TTC549 (cell line): ENCODE measurements around the gene CLK2.
A peak's percentile ranks its signal among the peaks of the same experiment; 100 is the strongest.

Experiments
- FAIRE-seq: peaks from 2 replicates; lab custom pipeline; 2012; peaks lifted over from hg19 to GRCh38; lab: Jason Lieb, UNC

Gene CLK2

GRCh38 chr1:155273343-155274245 is at the start of gene CLK2:
TSS of gene CLK2 (minus strand) at chr1:155273504. CDS start at chr1:155270977, 2,527 bp downstream.
- peak; percentile 92 for FAIRE-seq

DNA sequence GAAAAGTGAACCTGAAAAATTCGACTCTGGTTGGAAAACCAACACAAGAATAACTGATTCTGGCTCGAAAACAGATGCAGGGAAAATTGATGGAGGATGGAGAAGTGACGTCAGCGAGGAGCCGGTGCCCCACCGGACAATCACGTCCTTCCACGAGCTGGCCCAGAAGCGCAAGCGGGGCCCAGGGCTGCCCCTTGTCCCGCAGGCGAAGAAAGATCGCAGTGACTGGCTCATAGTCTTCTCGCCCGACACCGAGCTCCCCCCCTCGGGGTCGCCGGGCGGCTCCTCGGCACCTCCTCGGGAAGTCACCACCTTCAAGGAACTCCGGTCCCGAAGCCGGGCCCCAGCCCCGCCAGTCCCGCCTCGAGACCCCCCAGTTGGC is 49.3 kb upstream of the CLK2 start:
- no peak for FAIRE-seq

DNA sequence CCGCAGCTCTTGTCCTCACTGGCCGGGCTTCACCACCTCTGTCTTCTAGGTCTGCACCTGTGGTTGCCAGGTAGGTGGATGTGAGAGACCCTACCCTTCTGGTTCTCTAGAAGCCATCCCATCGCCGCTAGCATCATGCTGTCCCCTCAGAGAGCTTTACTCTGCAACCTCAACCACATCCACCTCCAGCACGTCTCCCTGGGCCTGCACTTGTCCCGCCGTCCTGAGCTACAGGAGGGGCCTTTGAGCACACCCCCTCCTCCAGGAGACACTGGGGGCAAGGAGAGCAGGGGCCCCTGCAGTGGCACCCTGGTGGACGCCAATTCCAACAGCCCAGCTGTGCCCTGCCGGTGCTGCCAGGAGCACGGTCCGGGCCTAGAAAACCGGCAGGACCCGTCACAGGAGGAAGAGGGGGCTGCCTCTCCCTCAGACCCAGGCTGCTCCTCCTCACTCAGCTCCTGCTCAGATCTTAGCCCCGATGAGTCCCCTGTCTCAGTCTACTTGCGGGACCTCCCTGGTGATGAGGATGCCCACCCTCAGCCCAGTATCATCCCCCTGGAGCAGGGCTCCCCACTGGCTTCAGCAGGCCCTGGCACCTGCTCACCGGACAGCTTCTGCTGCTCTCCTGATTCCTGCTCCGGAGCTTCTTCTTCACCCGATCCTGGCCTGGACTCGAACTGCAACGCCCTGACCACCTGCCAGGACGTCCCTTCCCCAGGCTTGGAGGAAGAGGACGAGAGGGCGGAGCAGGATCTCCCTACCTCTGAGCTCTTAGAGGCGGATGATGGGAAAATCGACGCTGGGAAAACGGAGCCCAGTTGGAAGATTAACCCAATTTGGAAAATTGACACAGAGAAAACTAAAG is 48.6 kb upstream of the CLK2 start:
- FAIRE-seq = no peak

GRCh38 chr1:155320661-155321617 is 47.6 kb upstream of the CLK2 start, which contains the start of gene RUSC1:
TSS of gene RUSC1 (plus strand) at chr1:155320894. CDS start at chr1:155321774, 880 bp downstream.
- no peak for FAIRE-seq

- no peak for FAIRE-seq
Measured at GRCh38 chr1:155320252-155320651, 46.9 kb upstream of the CLK2 start.

DNA sequence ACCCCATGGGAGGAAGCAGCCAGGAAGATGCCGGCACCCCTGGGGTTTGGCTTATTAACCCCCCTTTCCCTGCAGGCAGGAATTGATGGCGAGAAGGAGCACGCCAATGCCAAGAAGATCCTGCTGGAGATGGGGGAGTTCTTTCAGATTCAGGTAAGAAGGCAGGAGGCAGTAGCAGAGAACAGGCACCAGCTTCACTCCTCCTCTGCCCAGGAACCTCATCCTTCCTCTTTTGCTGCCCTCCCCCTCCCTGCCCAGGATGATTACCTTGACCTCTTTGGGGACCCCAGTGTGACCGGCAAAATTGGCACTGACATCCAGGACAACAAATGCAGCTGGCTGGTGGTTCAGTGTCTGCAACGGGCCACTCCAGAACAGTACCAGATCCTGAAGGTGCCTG is 46.2 kb upstream of the CLK2 start:
- FAIRE-seq = no peak

- FAIRE-seq = no peak
Measured at GRCh38 chr1:155318082-155318481, 44.8 kb upstream of the CLK2 start.

- FAIRE-seq = no peak
Measured at GRCh38 chr1:155316922-155317321, 43.6 kb upstream of the CLK2 start.

DNA sequence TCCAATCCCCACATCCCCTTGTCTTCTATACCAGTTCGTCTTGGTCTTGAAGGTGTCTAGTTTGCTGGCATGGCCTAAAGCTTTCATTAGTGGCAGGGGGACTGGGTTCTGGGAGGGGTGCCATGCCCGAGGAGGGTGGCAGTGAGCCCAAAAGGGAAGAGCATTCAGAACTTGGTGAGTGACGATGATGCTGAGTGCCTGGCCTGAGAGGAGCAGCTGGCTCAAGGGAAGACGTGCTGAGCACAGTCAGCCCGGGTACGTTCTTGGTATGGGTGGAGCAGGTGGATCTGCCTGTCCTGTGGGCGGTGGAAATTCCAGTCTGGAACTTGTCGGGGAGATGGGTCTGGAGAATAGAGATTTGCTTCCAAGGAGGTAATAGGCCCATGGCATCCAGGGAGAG is 40.0 kb upstream of the CLK2 start:
- no peak for FAIRE-seq

GRCh38 chr1:155309423-155310021 is 36.2 kb upstream of the CLK2 start:
- no peak for FAIRE-seq

DNA sequence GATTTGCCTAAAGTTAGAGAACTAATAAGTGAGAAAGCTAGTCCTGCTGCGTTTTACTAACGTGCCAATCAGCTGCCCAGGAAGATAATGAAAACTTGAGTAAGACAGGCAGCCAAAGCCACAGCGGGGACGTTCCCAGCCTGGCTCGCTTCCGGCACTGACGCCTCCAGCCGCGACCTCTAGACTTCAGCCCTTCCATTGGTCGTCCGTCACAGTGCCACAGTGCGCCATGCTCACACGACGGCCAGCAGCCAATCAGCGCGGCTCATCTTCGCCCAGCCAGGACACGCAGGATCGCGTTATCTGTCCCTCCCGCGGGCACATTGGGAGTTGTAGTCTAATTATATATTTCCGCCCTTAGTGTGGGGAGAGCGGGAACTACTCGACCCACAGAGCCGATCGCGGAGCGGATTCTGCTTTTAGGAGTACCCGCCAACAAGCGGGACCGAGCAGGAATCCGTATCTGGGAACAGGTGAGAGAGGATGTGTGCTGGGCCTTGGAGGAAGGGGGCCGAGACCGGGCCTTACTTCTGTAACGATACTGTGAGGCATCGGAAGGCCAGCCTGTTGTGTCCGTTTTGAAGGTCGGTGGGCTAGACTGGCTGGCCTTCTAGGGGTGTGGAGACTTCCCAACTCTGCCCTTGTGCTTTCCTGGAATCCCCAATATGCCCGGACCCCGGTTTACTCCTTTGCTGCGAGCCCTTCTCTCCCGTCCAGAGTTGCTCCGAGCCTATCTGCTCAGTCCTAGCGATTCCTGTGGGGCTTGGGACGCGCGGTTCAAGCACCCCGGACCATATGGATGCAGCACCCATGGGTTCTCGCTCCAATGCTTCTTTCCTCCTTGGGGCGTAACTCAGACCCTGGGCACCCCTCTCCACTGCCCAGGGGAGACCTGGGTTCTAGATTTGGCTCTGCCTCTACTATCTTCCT is 35.5 kb upstream of the CLK2 start, which contains the start of gene FDPS:
TSS of gene FDPS (plus strand) at position 374 of the 930 bp plus-strand sequence. CDS start 924 bp downstream, outside the sequence.
- peak; percentile 99 for FAIRE-seq

DNA sequence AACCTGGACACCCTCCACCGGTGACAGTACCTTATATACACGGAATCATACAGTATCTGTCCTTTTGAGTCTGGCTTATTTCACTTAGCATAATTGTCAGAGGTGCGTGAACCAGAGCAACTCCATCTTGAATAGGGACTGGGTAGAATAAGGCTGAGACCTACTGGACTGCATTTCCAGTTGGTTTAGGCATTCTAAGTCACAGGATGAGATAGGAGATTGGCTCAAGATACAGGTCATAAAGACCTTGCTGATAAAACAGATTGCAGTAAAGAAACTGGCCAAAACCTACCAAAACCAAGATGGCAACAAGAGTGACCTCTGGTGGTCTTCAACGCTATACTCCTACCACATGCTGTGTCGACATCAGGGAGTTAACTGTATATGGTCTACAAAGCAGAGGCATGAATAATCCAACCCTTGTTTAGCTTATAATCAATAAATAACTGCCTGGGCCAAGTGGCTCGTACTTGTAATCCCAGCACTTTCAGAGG is 34.0 kb upstream of the CLK2 start:
- FAIRE-seq = no peak

DNA sequence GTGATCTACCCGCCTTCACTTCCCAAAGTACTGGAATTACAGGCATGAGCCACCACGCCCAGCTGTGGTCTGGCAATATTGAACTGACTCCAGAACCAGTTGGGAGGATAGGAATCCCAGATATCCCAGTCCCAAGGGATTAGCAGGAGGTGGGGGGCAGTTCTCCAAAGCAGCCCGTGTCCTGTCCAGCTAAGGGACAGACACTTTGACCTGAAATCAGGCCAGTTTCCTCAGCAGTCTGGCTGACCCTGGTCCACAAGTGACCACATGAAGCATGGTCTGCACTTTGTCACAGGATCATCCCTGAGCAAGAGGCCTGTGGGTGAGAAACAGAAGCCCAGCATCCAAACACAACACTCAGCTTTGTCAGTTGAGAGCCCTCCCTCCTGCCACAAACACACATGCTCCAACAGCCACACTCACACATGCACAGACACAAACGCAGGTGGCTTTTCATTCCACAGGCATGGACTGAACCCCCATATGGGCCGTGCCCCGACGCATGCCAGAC is 32.6 kb upstream of the CLK2 start:
- no peak for FAIRE-seq

- no peak for FAIRE-seq
Measured at GRCh38 chr1:155304558-155305063, 31.3 kb upstream of the CLK2 start.

- no peak for FAIRE-seq
Measured at GRCh38 chr1:155301342-155301841, 28.1 kb upstream of the CLK2 start, which contains the start of gene PKLR. TSS of gene PKLR (minus strand) at chr1:155301438. CDS start at chr1:155301395, 43 bp downstream.

DNA sequence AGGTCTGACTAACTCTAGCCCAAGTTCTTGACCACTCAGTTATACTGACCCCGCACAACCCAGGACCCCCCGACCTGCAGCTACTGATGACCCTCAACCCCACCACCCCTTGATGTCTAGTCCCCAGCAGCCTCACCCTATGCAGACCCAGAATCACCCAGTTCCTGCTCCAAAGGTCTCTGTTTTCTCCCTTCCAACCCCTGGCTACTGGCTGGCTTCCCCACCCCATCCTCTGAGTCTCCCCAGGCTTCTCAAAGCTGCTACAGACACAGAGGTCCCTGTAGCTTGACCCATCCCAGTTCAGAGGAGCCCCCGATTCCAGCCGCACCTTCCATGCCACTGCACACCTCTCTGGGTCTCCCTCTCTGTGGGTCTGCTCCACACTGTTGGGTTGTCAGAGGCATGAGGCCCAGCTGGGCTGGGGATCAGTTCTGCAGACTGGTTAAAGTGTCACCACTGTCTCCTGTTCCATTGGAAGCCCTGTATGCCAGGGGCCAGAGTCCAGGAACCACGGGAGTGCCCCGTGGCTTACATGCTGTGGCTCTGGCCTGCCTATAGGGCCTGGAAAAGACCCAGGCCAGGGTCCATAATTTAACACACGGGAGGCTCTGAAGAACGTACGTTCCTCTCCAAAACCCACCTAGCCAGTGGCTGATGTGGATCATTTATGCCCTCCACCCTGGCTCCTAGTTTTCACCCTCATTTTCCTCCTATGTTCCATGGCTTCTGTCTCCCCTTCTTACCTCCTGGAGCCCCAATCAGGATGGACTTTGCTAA is 27.4 kb upstream of the CLK2 start:
- FAIRE-seq = no peak

DNA sequence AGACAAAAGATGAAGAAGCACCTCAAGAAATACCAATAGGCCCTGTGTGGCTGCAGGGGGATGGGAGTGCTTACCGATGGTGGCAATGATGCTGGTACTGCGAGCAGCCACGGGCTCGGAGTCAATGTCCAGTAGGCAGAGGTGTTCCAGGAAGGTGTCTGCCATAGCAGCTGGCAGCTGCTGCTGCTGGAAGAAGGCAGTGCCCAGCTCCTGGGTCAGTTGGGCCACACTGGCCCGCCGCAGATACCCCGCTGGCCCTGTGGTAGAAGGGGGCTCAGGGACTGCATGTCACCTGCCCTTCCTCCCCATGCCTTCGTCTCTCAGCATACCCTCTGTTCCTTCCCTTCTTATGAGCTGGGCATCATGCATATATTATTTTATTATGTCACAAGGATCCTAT is 26.7 kb upstream of the CLK2 start:
- FAIRE-seq = no peak

- FAIRE-seq = no peak
Measured at GRCh38 chr1:155297384-155297783, 24.1 kb upstream of the CLK2 start.
